Ascending aorta (tissue), 2 donors: Measurements from ENCODE around the gene TRMT61A. TPM values are rescaled to one million over a fixed set of nuclear protein-coding genes. Genes with fewer than 3 reads are reported as not detected.
"Not testable (repeated sequence)": the region's sequence is repeated elsewhere in the genome, so short reads cannot be mapped to it uniquely, and the experiment has no call there.

Experiments
- DNase-seq, 2 donors: peaks; one replicate each; pipeline ENCODE4 v3.0.0-alpha.2; 2019; ENCODE audit warnings: low spot score in 2 of 2
- H3K27ac ChIP-seq, 2 donors: fragments of 200-600 bp; sonication (generic); one replicate each; pipeline ENCODE4 v1.5.1; 2016 to 2017; ENCODE audit warnings: mild to moderate bottlenecking in 1 of 2
- H3K27me3 ChIP-seq: fragments of 200-600 bp; sonication (generic); one replicate; pipeline ENCODE4 v1.5.1; 2017
- H3K36me3 ChIP-seq, 2 donors: fragments of 200-600 bp; sonication (generic); one replicate each; pipeline ENCODE4 v1.5.1; 2016
- H3K4me1 ChIP-seq, 2 donors: fragments of 200-600 bp; sonication (generic); one replicate each; pipeline ENCODE4 v1.5.1; 2016 to 2017; ENCODE audit warnings: mild to moderate bottlenecking in 1 of 2
- H3K4me3 ChIP-seq, 2 donors: fragments of 200-600 bp; sonication (generic); one replicate each; pipeline ENCODE4 v1.5.1; 2016 to 2017; ENCODE audit warnings: mild to moderate bottlenecking in 1 of 2
- H3K9me3 ChIP-seq, 2 donors: fragments of 200-600 bp; sonication (generic); one replicate each; pipeline ENCODE4 v1.5.1; 2016
- intact Hi-C: fragments of 100-400 bp; cut with DNase I; formaldehyde crosslinking; loops from one replicate; pipeline ENCODE4 v1.15.1; 2023
- total RNA-seq: library from RNA; depleted of rRNA; stranded (reverse); fragments of >200 nt; gene quantifications from one replicate; pipeline ENCODE4 v1.1.0, GENCODE V29; 2016
- TF ChIP-seq, protein P1 (sequence below), 3 experiments: fragments of 200-600 bp in 2 of 3; fragments of 450-650 bp in 1 of 3; sonication (generic) in 2 of 3; IDR thresholded peaks; one replicate each; pipeline ENCODE4 v1.5.1; 2016 to 2019; ENCODE audit warnings: antibody characterized with exemption in 3 of 3, mild to moderate bottlenecking in 1 of 3, moderate library complexity in 1 of 3

TRMT61A gene
- total RNA-seq, 1 donor from 2014 or later, result 31.2 TPM

DNA sequence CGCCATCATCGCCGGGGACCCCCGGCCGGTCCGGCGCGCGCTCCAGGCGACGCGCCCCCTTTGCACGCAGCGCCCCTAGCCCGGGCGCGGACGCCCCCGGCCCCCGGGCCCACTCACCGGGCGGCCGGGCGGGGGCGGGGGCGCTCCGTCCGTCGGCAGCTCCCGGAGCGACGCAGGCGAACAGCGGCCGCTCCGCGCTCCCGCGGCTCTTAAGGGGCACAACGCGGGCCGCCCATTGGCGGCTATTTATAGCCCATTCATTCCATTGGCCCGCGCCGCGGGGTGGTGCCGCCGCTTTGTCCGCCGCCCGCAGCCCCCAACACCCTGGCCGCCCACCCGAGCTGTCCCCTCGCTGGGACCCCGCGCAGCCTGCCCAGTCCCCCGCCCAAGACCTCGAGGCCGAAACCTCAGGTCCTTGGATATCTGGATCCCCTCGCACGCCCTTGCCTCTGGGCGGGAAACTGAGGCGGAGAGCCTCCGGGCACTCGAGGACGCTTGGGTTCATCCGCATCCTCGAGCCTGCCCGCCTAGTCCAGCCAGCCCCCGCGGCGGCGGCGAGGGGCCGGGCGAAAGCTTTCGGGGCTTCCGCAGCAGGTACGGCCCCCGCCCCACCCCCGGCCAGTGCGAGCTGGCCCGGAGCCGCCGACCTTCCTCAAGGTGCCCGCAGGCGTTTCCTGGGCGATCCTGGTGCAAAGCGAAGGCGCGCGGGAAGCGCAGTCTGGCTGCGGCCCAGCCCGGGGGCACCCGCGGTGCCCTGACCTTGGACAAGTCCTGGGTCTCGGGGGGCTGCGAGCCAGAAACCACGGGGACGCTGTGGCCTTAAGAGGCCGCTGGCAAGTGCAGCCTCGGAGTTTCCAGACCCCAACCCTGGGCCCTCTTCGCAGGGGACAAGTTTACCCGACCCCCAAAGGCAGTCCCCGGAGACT lies 6.1 kb upstream of the TRMT61A start, which contains the start of gene CKB:
CKB (minus strand) TSS at position 182 of the 926 bp plus-strand sequence. CDS start 337 bp downstream, outside the sequence.
- Histone ChIP-seq H3K27ac (peak within 1 kb of the TSS; percentile 79 to 82), H3K36me3 (no peaks in the 10 kb centered on the region), H3K4me3 (peak within 1 kb of the TSS; percentile 73 to 75), H3K9me3 (no peaks in the 10 kb centered on the region), H3K4me1 (peaks cover 24 to 30% of the 10 kb centered on the region in 2 donors), H3K27me3 (no peaks in the 10 kb centered on the region)
- peak in 1 of 2 donors; percentile 82 for DNase-seq
- intact Hi-C loops, result no loop called here
- TF ChIP-seq, protein P1, sequence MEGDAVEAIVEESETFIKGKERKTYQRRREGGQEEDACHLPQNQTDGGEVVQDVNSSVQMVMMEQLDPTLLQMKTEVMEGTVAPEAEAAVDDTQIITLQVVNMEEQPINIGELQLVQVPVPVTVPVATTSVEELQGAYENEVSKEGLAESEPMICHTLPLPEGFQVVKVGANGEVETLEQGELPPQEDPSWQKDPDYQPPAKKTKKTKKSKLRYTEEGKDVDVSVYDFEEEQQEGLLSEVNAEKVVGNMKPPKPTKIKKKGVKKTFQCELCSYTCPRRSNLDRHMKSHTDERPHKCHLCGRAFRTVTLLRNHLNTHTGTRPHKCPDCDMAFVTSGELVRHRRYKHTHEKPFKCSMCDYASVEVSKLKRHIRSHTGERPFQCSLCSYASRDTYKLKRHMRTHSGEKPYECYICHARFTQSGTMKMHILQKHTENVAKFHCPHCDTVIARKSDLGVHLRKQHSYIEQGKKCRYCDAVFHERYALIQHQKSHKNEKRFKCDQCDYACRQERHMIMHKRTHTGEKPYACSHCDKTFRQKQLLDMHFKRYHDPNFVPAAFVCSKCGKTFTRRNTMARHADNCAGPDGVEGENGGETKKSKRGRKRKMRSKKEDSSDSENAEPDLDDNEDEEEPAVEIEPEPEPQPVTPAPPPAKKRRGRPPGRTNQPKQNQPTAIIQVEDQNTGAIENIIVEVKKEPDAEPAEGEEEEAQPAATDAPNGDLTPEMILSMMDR (IDR thresholded peaks at IDR 0.05), result no peak

DNA sequence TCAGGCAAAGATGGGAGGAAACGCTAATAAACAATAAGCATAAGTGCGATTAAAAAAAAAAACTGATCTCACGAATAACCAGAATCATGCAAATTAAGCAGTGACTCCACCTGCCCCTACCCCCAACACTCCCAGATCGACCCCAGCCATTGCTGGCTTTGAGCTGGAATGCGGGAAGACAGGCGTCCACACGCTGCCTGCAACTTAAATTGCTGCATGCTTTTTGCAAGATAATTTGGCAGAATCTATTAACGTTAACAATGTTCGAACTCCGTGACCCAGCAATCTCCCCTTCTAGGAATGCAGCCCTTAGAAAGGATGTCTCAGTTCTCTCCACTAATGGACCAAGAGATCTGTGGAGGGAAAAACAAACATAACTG lies 5.4 kb upstream of the TRMT61A start:
- no peaks in the 10 kb centered on the region for H3K27me3 ChIP-seq
- no peak for DNase-seq
- no peaks in the 10 kb centered on the region for H3K36me3 ChIP-seq
- H3K4me1 ChIP-seq, result peaks cover 21 to 27% of the 10 kb centered on the region in 2 donors
- intact Hi-C loops, result no loop called here
- TF ChIP-seq, protein P1 (IDR thresholded peaks at IDR 0.05), result no peak
- no peak overlapping the region for H3K4me3 ChIP-seq
- H3K27ac ChIP-seq, result no peak overlapping the region
- H3K9me3 ChIP-seq, result no peaks in the 10 kb centered on the region

DNA sequence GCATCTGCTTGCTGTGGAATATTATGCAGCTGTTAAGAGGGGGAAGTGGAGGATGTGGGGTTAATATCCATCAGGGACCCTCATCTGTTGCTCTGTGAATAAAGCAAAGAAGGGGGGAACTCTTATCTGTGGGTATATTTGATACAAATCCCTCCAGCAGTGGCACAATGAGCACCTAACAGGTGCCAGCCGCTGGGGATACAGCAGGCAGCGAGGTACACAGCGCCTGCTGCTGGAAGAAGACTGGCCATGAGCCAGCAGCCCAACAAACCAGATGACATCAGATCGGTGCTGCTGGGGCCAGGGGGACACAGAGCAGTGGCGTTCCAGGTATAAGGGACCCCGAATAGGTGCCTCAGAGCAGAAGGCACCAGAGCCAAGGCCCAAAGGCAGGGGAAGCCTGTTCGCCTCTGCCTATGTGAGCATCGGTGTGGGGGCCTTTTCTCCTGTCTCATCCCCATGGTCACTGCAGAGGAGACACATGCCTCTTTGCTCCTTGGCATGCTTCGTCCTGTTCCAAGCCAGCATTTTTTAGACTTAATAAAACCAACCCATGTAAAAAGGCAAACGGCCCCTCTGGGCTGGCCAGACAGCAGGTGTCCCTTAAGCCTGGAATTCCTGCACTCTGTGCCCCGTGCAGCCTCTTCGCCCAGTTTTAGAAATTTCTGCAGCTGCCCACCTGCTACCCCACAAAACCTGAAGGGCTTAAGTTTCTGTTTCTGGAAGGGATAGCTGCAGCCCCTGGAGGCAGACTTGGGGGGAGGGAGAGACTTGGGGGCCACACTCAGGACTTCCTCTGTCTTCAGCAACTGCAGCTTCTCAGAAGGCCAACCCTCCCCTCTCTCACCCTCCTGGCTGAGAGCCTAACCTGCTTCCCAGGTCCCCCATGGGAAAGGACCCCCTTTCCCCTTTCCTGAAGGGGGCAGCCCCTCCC lies 4.7 kb upstream of the TRMT61A start:
- H3K27me3 ChIP-seq, result no peaks in the 10 kb centered on the region
- peaks cover 20 to 22% of the 10 kb centered on the region in 2 donors for H3K4me1 ChIP-seq
- H3K4me3 ChIP-seq, result no peak overlapping the region
- H3K27ac ChIP-seq, result no peak overlapping the region
- intact Hi-C loops, result no loop called here
- H3K36me3 ChIP-seq, result no peaks in the 10 kb centered on the region
- peak in 1 of 2 donors; percentile 64 for DNase-seq
- H3K9me3 ChIP-seq, result no peaks in the 10 kb centered on the region
- TF ChIP-seq, protein P1 (IDR thresholded peaks at IDR 0.05), result no peak

DNA sequence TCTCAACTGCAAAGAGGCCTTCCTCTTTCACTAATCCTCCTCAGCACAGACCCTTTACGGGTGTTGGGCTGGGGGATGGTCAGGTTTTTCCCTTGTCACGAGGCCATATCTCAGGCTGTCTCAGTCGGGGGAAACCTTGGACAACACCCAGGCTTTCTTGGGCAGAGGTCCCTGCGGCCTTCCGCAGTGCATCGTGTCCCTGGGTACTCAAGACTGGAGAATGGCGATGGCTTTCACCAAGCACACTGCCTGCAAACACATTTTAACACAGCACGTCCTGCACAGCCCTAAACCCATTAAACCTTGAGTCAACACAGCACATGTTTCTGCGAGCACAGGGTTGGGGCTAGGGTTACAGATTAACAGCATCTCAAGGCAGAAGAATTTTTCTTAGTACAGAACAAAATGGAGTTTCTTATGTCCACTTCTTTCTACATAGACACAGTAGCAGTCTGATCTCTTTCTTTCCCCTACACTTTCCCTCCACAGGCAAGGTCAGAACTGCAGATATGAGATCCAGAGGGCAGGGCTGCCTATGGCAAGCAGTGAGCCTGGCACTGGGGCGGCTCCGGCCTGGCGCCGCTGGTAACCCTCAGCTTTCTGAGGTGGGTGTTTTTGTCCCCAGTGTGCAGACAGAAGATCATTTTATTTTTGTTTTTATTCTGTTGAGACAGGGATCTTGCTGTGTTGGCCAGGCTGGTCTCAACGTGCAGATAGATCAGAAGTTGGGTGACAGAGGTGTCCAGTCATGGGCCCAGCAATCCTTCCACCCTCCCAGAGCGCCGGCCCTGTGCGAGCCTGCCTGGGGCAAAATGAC lies 3.4 kb upstream of the TRMT61A start:
- DNase-seq, H3K9me3 ChIP-seq, H3K36me3 ChIP-seq, H3K27ac ChIP-seq, H3K27me3 ChIP-seq, H3K4me3 ChIP-seq, intact Hi-C loops: not testable (repeated sequence)
- H3K4me1 ChIP-seq, result peaks cover 19 to 23% of the 10 kb centered on the region in 2 donors

DNA sequence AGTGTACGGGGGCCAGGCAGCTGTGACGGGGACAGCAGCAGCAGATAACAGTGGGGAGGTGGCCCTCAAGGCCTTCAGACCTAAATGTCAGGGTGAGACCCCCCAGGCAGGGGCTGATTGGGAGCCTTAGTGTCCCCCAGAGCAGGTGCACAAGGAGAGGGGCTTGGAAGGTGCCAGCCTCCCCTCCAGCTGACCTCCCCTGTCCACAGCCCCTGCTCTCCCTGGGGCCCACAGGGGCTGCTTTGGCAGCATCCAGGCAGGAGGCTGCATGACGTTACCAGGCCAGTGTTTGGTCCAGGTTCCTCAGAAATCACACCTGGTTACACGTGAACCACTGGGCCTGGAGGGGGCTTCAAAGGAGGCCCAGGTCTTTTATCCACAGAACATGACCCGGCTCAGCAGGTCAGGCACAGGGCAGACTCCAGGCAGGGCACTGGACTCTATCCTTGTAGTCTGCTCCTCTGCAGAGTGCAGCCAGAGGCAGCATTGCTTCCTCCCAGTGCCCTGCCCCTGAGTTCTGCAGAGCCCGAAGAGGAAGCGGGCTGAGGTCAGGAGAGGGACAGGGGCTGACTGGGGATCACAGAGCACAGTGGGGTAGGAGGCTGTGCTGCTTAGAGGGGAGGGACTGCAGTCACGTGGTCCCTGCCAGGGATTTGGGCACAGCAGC lies 2.6 kb upstream of the TRMT61A start:
- Histone ChIP-seq H3K4me3 (no peak overlapping the region), H3K36me3 (no peaks in the 10 kb centered on the region), H3K4me1 (peaks cover 16 to 23% of the 10 kb centered on the region in 2 donors), H3K27ac (no peak overlapping the region), H3K9me3 (no peaks in the 10 kb centered on the region), H3K27me3 (no peaks in the 10 kb centered on the region)
- intact Hi-C loops, result no loop called here
- peak in 1 of 2 donors; percentile 61 for DNase-seq
- TF ChIP-seq, protein P1 (IDR thresholded peaks at IDR 0.05), result no peak
